ENCODE data around the gene PIH1D1. TPM values are rescaled to one million over a fixed set of nuclear protein-coding genes. Genes with fewer than 3 reads are reported as not detected.

PIH1D1 gene
- total RNA-seq, 1 experiment from 2014 or later: 166 TPM

DNA sequence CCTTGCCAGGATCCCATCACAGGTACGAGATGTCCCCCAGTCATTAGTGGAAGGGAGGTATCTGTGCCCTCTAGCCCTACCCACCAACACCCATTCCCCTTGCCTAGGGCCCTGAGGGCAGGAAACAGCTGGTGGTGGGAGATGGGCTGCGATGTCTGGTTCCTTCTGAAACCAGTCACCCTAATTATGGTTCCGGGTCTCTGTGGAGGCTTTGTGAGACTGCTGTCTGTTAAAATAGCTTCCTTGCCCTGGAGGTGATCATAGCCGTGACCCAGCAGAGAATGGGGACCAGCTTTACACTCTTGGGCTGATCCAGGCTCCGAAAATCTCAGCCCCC is 6.9 kb upstream of the PIH1D1 start:
- H3K4ac ChIP-seq (ENCODE audit: low read depth, low read length): no peak overlapping the region
- H3K9me3 Mint-ChIP-seq: no peaks in the 10 kb centered on the region; a peak in 1 of 5 replicates
- H4K91ac ChIP-seq (ENCODE audit: insufficient read length, low read depth, low read length): no peak overlapping the region
- peaks cover 15 to 37% (median 35%) of the 10 kb centered on the region in 3 experiments; a peak in 6 of 7 replicates for H3K36me3 Mint-ChIP-seq (ENCODE audit: insufficient read depth in 1 of 3, low read depth in 3 of 3)
- H3K18ac ChIP-seq (ENCODE audit: insufficient read length, low read depth, low read length): no peak overlapping the region
- no peak overlapping the region for H3K4me2 ChIP-seq (ENCODE audit: insufficient read depth, insufficient read length, low read length)
- H4K5ac ChIP-seq (ENCODE audit: insufficient read length, low read depth, low read length): no peak overlapping the region
- no peak overlapping the region for H3T11ph ChIP-seq (ENCODE audit: low read length)
- H3K4me3 Mint-ChIP-seq: no peak overlapping the region
- peak overlapping the region in 1 of 3 experiments; percentile 18; a peak in 1 of 7 replicates for H3K27ac Mint-ChIP-seq
- no peak overlapping the region for H3K23ac ChIP-seq (ENCODE audit: insufficient read length, low read depth, low read length)
- no peaks in the 10 kb centered on the region for H4K20me1 ChIP-seq (ENCODE audit: control insufficient read depth, insufficient read depth, insufficient read length)
- peaks cover 5% of the 10 kb centered on the region for H3K23me2 ChIP-seq (ENCODE audit: insufficient read length, low read depth, low read length, poor library complexity, severe bottlenecking)
- WGBS (ENCODE audit: extremely low coverage, insufficient read length, low lambda C conversion rate): no CpG with 5 or more reads among the region's 5 CpGs
- no peak overlapping the region for H2BK12ac ChIP-seq (ENCODE audit: insufficient read length, low read depth, low read length)
- H2AK5ac ChIP-seq (ENCODE audit: insufficient read length, low read length): no peak overlapping the region
- H3K14ac ChIP-seq (ENCODE audit: insufficient read depth, low read length): no peak overlapping the region
- H2BK5ac ChIP-seq (ENCODE audit: insufficient read length, low read length): no peak overlapping the region
- no peak overlapping the region for H3K9ac ChIP-seq (ENCODE audit: extremely low read depth, insufficient read length, low read length)
- no peak overlapping the region for H2BK120ac ChIP-seq (ENCODE audit: low read depth, low read length, poor library complexity, severe bottlenecking)
- no peaks in the 10 kb centered on the region for H3K27me3 ChIP-seq (ENCODE audit: insufficient read depth, low read length)
- TF ChIP-seq, protein P1, sequence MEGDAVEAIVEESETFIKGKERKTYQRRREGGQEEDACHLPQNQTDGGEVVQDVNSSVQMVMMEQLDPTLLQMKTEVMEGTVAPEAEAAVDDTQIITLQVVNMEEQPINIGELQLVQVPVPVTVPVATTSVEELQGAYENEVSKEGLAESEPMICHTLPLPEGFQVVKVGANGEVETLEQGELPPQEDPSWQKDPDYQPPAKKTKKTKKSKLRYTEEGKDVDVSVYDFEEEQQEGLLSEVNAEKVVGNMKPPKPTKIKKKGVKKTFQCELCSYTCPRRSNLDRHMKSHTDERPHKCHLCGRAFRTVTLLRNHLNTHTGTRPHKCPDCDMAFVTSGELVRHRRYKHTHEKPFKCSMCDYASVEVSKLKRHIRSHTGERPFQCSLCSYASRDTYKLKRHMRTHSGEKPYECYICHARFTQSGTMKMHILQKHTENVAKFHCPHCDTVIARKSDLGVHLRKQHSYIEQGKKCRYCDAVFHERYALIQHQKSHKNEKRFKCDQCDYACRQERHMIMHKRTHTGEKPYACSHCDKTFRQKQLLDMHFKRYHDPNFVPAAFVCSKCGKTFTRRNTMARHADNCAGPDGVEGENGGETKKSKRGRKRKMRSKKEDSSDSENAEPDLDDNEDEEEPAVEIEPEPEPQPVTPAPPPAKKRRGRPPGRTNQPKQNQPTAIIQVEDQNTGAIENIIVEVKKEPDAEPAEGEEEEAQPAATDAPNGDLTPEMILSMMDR (conservative IDR thresholded peaks at IDR 0.05): no peak
- no peak overlapping the region for H2BK15ac ChIP-seq (ENCODE audit: low read depth, low read length)
- no peak overlapping the region for H3K27ac ChIP-seq (ENCODE audit: insufficient read length, low read depth, low read length)
- no peaks in the 10 kb centered on the region; the same call in 1 of the 2 replicates for H3K27me3 Mint-ChIP-seq (ENCODE audit: low read depth)
- no peaks in the 10 kb centered on the region for H3K4me1 ChIP-seq (ENCODE audit: insufficient read depth, low read length)
- H2BK20ac ChIP-seq (ENCODE audit: low read depth, low read length, poor library complexity, severe bottlenecking): no peak overlapping the region
- peaks cover 0 to 6% of the 10 kb centered on the region in 2 experiments; a peak in 2 of 4 replicates for H3K4me1 Mint-ChIP-seq
- DNase-seq: no peak
- no peaks in the 10 kb centered on the region for H3K79me2 ChIP-seq (ENCODE audit: insufficient read depth, low read length)
- H2AFZ ChIP-seq (ENCODE audit: low read length): no peak overlapping the region
- peaks cover 3% of the 10 kb centered on the region for H3K79me1 ChIP-seq (ENCODE audit: insufficient read depth, low read depth, low read length, poor library complexity, severe bottlenecking)
- H3K56ac ChIP-seq (ENCODE audit: insufficient read length, low read depth, low read length): no peak overlapping the region
- no peaks in the 10 kb centered on the region for H3K9me3 ChIP-seq (ENCODE audit: control insufficient read depth, low read depth, low read length)
- no peak overlapping the region for H4K8ac ChIP-seq (replicated peaks; ENCODE audit: insufficient read length, low read depth, low read length)

All from H9 (cell line).